IMR-90 (cell line): ENCODE results near the gene ABHD12. TPM values are rescaled to one million over a fixed set of nuclear protein-coding genes. Genes with fewer than 3 reads are reported as not detected.

ENCODE experiments used
- ATAC-seq: fragments of 200-7000 bp; cut with Tn5 transposase; 2 replicates; pipeline ENCODE4 v1.9.1; 2020; ENCODE audit warnings: low read depth, mild to moderate bottlenecking, moderate library complexity
- BruUV-seq: library from RNA; stranded (reverse); fragments of 400-500 nt; replicated peaks from 2 replicates; lab custom pipeline; 2021; lab: Mats Ljungman, UMichigan
- CTCF ChIA-PET: fragments of 300-600 bp; formaldehyde crosslinking; extraction: SDS; loops from one replicate; lab custom pipeline; 2021; ENCODE audit warnings: antibody characterized with exemption; lab: Yijun Ruan, JAX
- POLR2A ChIA-PET: fragments of 300-600 bp; sonication (Branson Sonifier 250); formaldehyde crosslinking; loops from one replicate; lab custom pipeline; 2022; ENCODE audit warnings: antibody characterized with exemption; ENCODE audit not compliant: unreplicated experiment; lab: Charles Lee
- DNase-seq: peaks from one replicate; pipeline ENCODE4 v3.0.0; 2013
- H2AFZ ChIP-seq: replicated peaks from 2 replicates; pipeline ENCODE3; 2013; ENCODE audit warnings: low read length, mild to moderate bottlenecking; ENCODE audit not compliant: poor library complexity
- H2AK5ac ChIP-seq: 2 replicates; pipeline ENCODE4 v1.6.1; 2013; ENCODE audit warnings: low read depth, low read length, inconsistent platforms
- H2AK9ac ChIP-seq: replicated peaks from 2 replicates; pipeline ENCODE3; 2013; ENCODE audit warnings: mild to moderate bottlenecking, low read depth, low read length, moderate library complexity; ENCODE audit not compliant: poor library complexity
- H2BK120ac ChIP-seq: 2 replicates; pipeline ENCODE4 v1.6.1; 2013; ENCODE audit warnings: low read depth, low read length, inconsistent platforms
- H2BK15ac ChIP-seq: 3 replicates; pipeline ENCODE4 v1.6.1; 2013; ENCODE audit warnings: low read depth, low read length, inconsistent platforms
- H2BK20ac ChIP-seq: 2 replicates; pipeline ENCODE4 v1.6.1; 2013; ENCODE audit warnings: low read depth, mild to moderate bottlenecking, inconsistent platforms, low read length, moderate library complexity
- H2BK5ac ChIP-seq: 2 replicates; pipeline ENCODE4 v1.6.1; 2013; ENCODE audit warnings: mild to moderate bottlenecking, low read depth, low read length, inconsistent platforms; ENCODE audit not compliant: poor library complexity, severe bottlenecking
- H3K14ac ChIP-seq: replicated peaks from 2 replicates; pipeline ENCODE4 v1.6.1; 2013; ENCODE audit warnings: low read depth, low read length, inconsistent platforms
- H3K18ac ChIP-seq: 2 replicates; pipeline ENCODE4 v1.6.1; 2013; ENCODE audit warnings: low read depth, low read length, control low read depth
- H3K23ac ChIP-seq: 2 replicates; pipeline ENCODE4 v1.6.1; 2013; ENCODE audit warnings: low read depth, low read length, inconsistent platforms
- H3K27ac ChIP-seq: 2 replicates; pipeline ENCODE4 v1.5.1; 2013; ENCODE audit warnings: mild to moderate bottlenecking, control low read depth, low read length; ENCODE audit not compliant: insufficient read depth
- H3K27me3 ChIP-seq: 2 replicates; pipeline ENCODE4 v1.6.1; 2013; ENCODE audit warnings: low read length; ENCODE audit not compliant: control insufficient read depth, insufficient read depth
- H3K36me3 ChIP-seq: 2 replicates; pipeline ENCODE4 v1.6.1; 2013; ENCODE audit warnings: low read length, mixed read lengths; ENCODE audit not compliant: control insufficient read depth, insufficient read depth
- H3K4ac ChIP-seq: 2 replicates; pipeline ENCODE4 v1.6.1; 2013; ENCODE audit warnings: low read depth, low read length, inconsistent platforms
- H3K4me1 ChIP-seq: 2 replicates; pipeline ENCODE4 v1.6.1; 2013; ENCODE audit warnings: low read length, mixed read lengths; ENCODE audit not compliant: control insufficient read depth, insufficient read depth
- H3K4me2 ChIP-seq: 2 replicates; pipeline ENCODE4 v1.6.1; 2013; ENCODE audit warnings: low read depth, mild to moderate bottlenecking, control low read depth, low read length, moderate library complexity
- H3K4me3 ChIP-seq: 2 replicates; pipeline ENCODE4 v1.5.1; 2013; ENCODE audit warnings: low read depth, mild to moderate bottlenecking, control low read depth, low read length, moderate library complexity; ENCODE audit not compliant: insufficient read depth
- H3K56ac ChIP-seq: 2 replicates; pipeline ENCODE4 v1.6.1; 2013; ENCODE audit warnings: low read length, inconsistent platforms; ENCODE audit not compliant: insufficient read depth; ENCODE audit errors: extremely low read depth
- H3K79me1 ChIP-seq, 2 experiments: 2 replicates each; pipeline ENCODE4 v1.6.1; 2013; ENCODE audit warnings: low read length in 2 of 2, inconsistent platforms in 1 of 2, low read depth in 1 of 2
- H3K9ac ChIP-seq: 2 replicates; pipeline ENCODE4 v1.6.1; 2013; ENCODE audit warnings: low read depth, low read length, control low read depth
- H3K9me1 ChIP-seq: 2 replicates; pipeline ENCODE4 v1.6.1; 2013; ENCODE audit warnings: low read length, inconsistent platforms; ENCODE audit not compliant: insufficient read depth
- H3K9me3 ChIP-seq: 2 replicates; pipeline ENCODE4 v1.6.1; 2013; ENCODE audit warnings: low read length; ENCODE audit not compliant: control insufficient read depth, insufficient read depth
- H4K20me1 ChIP-seq: 2 replicates; pipeline ENCODE4 v1.6.1; 2013; ENCODE audit warnings: low read length, inconsistent platforms; ENCODE audit not compliant: insufficient read depth
- H4K5ac ChIP-seq: 2 replicates; pipeline ENCODE4 v1.6.1; 2013; ENCODE audit warnings: mild to moderate bottlenecking, low read depth, low read length, control low read depth
- H4K8ac ChIP-seq, 2 experiments: 2 replicates each; pipeline ENCODE4 v1.6.1; 2013; ENCODE audit warnings: low read depth in 2 of 2, low read length in 2 of 2, control low read depth in 1 of 2, inconsistent platforms in 1 of 2
- H4K91ac ChIP-seq: 2 replicates; pipeline ENCODE4 v1.6.1; 2013; ENCODE audit warnings: low read depth, low read length, inconsistent platforms; ENCODE audit not compliant: insufficient read depth
- BHLHE40 ChIP-seq: fragments of 150-350 bp; IDR thresholded peaks from 2 replicates; pipeline ENCODE4 v1.6.1; 2016; ENCODE audit warnings: mild to moderate bottlenecking, low read depth, low read length
- CEBPB ChIP-seq: IDR thresholded peaks from 2 replicates; pipeline ENCODE4 v1.6.1; 2012; ENCODE audit warnings: low read depth, low read length, improper control_type of control experiment
- CHD1 ChIP-seq: IDR thresholded peaks from 2 replicates; pipeline ENCODE4 v1.6.1; 2012; ENCODE audit warnings: low read depth, low read length, improper control_type of control experiment
- ELK1 ChIP-seq: fragments of 150-350 bp; IDR thresholded peaks from 2 replicates; pipeline ENCODE4 v1.6.1; 2016; ENCODE audit warnings: low read depth, mild to moderate bottlenecking, low read length, moderate library complexity, borderline replicate concordance
- FOS ChIP-seq: fragments of 150-350 bp; IDR thresholded peaks from 2 replicates; pipeline ENCODE4 v1.6.1; 2016; ENCODE audit warnings: low read depth, low read length
- MAFK ChIP-seq: IDR thresholded peaks from 2 replicates; pipeline ENCODE4 v1.6.1; 2012; ENCODE audit warnings: low read depth, low read length, improper control_type of control experiment
- MAZ ChIP-seq: IDR thresholded peaks from 2 replicates; pipeline ENCODE4 v1.6.1; 2012; ENCODE audit warnings: low read depth, mild to moderate bottlenecking, low read length, improper control_type of control experiment, moderate library complexity, borderline replicate concordance
- MXI1 ChIP-seq: IDR thresholded peaks from 2 replicates; pipeline ENCODE4 v1.6.1; 2012; ENCODE audit warnings: low read depth, mild to moderate bottlenecking, low read length, moderate library complexity, borderline replicate concordance
- NFE2L2 ChIP-seq: fragments of 150-350 bp; IDR thresholded peaks from 2 replicates; pipeline ENCODE4 v1.6.1; 2016; ENCODE audit warnings: low read depth, mild to moderate bottlenecking, low read length
- POLR2A ChIP-seq: IDR thresholded peaks from 2 replicates; pipeline ENCODE4 v1.6.1; 2012; ENCODE audit warnings: mild to moderate bottlenecking, low read depth, low read length
- RAD21 ChIP-seq: IDR thresholded peaks from 2 replicates; pipeline ENCODE4 v1.6.1; 2012; ENCODE audit warnings: low read length, improper control_type of control experiment
- RCOR1 ChIP-seq: IDR thresholded peaks from 2 replicates; pipeline ENCODE4 v1.6.1; 2012; ENCODE audit warnings: mild to moderate bottlenecking, low read length, improper control_type of control experiment; ENCODE audit not compliant: insufficient replicate concordance
- RFX5 ChIP-seq: IDR thresholded peaks from 2 replicates; pipeline ENCODE4 v1.8.0; 2012; ENCODE audit warnings: low read depth, mild to moderate bottlenecking, low read length, moderate library complexity
- SMC3 ChIP-seq: fragments of 150-350 bp; IDR thresholded peaks from 2 replicates; pipeline ENCODE4 v1.6.1; 2016; ENCODE audit warnings: low read depth, mild to moderate bottlenecking, antibody characterized with exemption, low read length, moderate library complexity
- WGBS, 2 experiments: methylation state at CpG; one replicate each; pipeline versions ENCODE4 v1.1.5 to v1.1.7; 2013; ENCODE audit warnings: missing lambda C conversion rate in 2 of 2; ENCODE audit not compliant: insufficient read length in 1 of 2; ENCODE audit errors: extremely low coverage in 2 of 2; 5-methylcytosine and 5-hydroxymethylcytosine counted together
- dilution Hi-C: fragments of 300-500 bp; cut with HindIII; formaldehyde crosslinking; loops from one replicate; pipeline ENCODE4 v1.14.3; 2018; ENCODE audit warnings: low sequenced_read_pairs; ENCODE audit not compliant: unreplicated experiment
- in situ Hi-C: fragments of 300-500 bp; cut with MboI; formaldehyde crosslinking; loops from 3 replicates; pipeline ENCODE4 v1.14.3; 2019; ENCODE audit warnings: low sequenced_read_pairs, inconsistent platforms, mixed read lengths
- intact Hi-C: fragments of 100-400 bp; cut with micrococcal nuclease; formaldehyde crosslinking; loops from 2 replicates; pipeline ENCODE4 v1.10.0; 2022
- polyA plus RNA-seq, 3 experiments: library from polyadenylated mRNA; depleted of rRNA; stranded (reverse); fragments of >200 nt; gene quantifications; 2 replicates each; pipeline ENCODE4 v1.2.3, GENCODE V29; 2012; ENCODE audit warnings: low replicate concordance in 1 of 3
- total RNA-seq: library from RNA; depleted of rRNA; stranded (reverse); fragments of >200 nt; gene quantifications from 2 replicates; pipeline ENCODE4 v1.2.3, GENCODE V29; 2012
- TF ChIP-seq, protein P1 (sequence below): conservative IDR thresholded peaks from 2 replicates; pipeline ENCODE4 v1.5.1; 2012; ENCODE audit warnings: mild to moderate bottlenecking, low read depth, low read length, improper control_type of control experiment

Gene ABHD12
- total and polyA plus RNA-seq, 2 of the 4 experiments (the other 2 are of a cell fraction): 80.7 to 108 TPM

- intact Hi-C loops (no loop called here), in situ Hi-C loops (loop anchor here (25.0 kb wide), 2 partner anchors 713 to 1637 kb away; partner anchors contain the start of gene CST3), dilution Hi-C loops (no loop called here)
- DNase-seq (no peak), ATAC-seq (no peak)
- 91% methylated on average over 5 of the region's 20 CpGs; no CpG with 5 or more reads in 1 of the 2 experiments for WGBS, 2 experiments
- Histone ChIP-seq H3K4me1 (no peaks in the 10 kb centered on the region), H3K79me1 (peaks cover 5 to 15% of the 10 kb centered on the region in 2 experiments), H3K4me2 (no peak overlapping the region), H4K5ac (no peak overlapping the region), H3K9ac (no peak overlapping the region), H3K4me3 (no peak overlapping the region), H2BK15ac (no peak overlapping the region), H3K4ac (no peak overlapping the region), H3K23ac (no peak overlapping the region), H3K27ac (no peak overlapping the region), H2AK9ac (no peak overlapping the region), H3K56ac (no peak overlapping the region), H2BK5ac (no peak overlapping the region), H2AFZ (no peak overlapping the region), H4K20me1 (peaks cover 3% of the 10 kb centered on the region), H2BK120ac (no peak overlapping the region), H2BK20ac (no peak overlapping the region), H3K9me3 (no peaks in the 10 kb centered on the region), H2AK5ac (no peak overlapping the region), H3K18ac (no peak overlapping the region), H3K27me3 (no peaks in the 10 kb centered on the region), H3K14ac (no peak overlapping the region), H3K36me3 (peaks cover 80% of the 10 kb centered on the region), H3K9me1 (peaks cover 6% of the 10 kb centered on the region; the same call in 1 of the 2 replicates), H4K91ac (no peak overlapping the region), H4K8ac (no peak overlapping the region)
- no TSS peak for BruUV-seq
- ChIA-PET POLR2A (no interaction called here), CTCF (no interaction called here)
- TF ChIP-seq NFE2L2: no peak
- TF ChIP-seq RCOR1: no peak
- TF ChIP-seq RAD21: no peak
- no peak for TF ChIP-seq BHLHE40
- TF ChIP-seq MXI1: no peak
- TF ChIP-seq CHD1: no peak
- no peak for TF ChIP-seq SMC3
- TF ChIP-seq FOS: no peak
- TF ChIP-seq MAZ: no peak
- no peak for TF ChIP-seq RFX5
- TF ChIP-seq, protein P1, sequence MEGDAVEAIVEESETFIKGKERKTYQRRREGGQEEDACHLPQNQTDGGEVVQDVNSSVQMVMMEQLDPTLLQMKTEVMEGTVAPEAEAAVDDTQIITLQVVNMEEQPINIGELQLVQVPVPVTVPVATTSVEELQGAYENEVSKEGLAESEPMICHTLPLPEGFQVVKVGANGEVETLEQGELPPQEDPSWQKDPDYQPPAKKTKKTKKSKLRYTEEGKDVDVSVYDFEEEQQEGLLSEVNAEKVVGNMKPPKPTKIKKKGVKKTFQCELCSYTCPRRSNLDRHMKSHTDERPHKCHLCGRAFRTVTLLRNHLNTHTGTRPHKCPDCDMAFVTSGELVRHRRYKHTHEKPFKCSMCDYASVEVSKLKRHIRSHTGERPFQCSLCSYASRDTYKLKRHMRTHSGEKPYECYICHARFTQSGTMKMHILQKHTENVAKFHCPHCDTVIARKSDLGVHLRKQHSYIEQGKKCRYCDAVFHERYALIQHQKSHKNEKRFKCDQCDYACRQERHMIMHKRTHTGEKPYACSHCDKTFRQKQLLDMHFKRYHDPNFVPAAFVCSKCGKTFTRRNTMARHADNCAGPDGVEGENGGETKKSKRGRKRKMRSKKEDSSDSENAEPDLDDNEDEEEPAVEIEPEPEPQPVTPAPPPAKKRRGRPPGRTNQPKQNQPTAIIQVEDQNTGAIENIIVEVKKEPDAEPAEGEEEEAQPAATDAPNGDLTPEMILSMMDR: no peak
- TF ChIP-seq CEBPB: no peak
- no peak for TF ChIP-seq POLR2A
- no peak for TF ChIP-seq MAFK
- no peak for TF ChIP-seq ELK1
Observed at GRCh38 chr20:25274481-25274880, 116.2 kb downstream of the ABHD12 start.
